SK-N-SH (cell line): Measurements from ENCODE around the gene CDH2. TPM values are rescaled to one million over a fixed set of nuclear protein-coding genes. Genes with fewer than 3 reads are reported as not detected.

Experiments used
- CTCF ChIA-PET: fragments of 300-600, 350-600 bp; formaldehyde crosslinking; extraction: SDS; loops from one replicate; lab custom pipeline; 2021; lab: Yijun Ruan, JAX
- POLR2A ChIA-PET: fragments of 350-600 bp; sonication (Branson Sonifier 250); formaldehyde crosslinking; extraction: SDS; loops from one replicate; lab custom pipeline; 2020; ENCODE audit warnings: antibody characterized with exemption, inconsistent platforms; lab: Yijun Ruan, JAX
- DNase-seq: peaks from one replicate; pipeline ENCODE4 v3.0.0; 2012
- H2AFZ ChIP-seq: fragments of 200-600 bp; sonication (generic); 2 replicates; pipeline ENCODE4 v1.8.1; 2016; ENCODE audit warnings: antibody characterized with exemption, mild to moderate bottlenecking, low read depth
- H3F3A ChIP-seq: fragments of 200-600 bp; sonication (generic); replicated peaks from 2 replicates; pipeline ENCODE3; 2016; ENCODE audit warnings: antibody characterized with exemption, mild to moderate bottlenecking; ENCODE audit not compliant: insufficient read depth
- H3K27ac ChIP-seq, 2 experiments: fragments of 200-500 bp in 1 of 2; fragments of 200-600 bp in 1 of 2; sonication (Bioruptor generic) in 1 of 2; sonication (generic), shearing (Covaris generic) in 1 of 2; 2 replicates each; pipeline versions ENCODE4 v1.5.1 to v1.6.1; 2014 to 2016; ENCODE audit warnings: low read depth in 2 of 2, inconsistent platforms in 1 of 2, low read length in 1 of 2, mild to moderate bottlenecking in 1 of 2, mixed read lengths in 1 of 2
- H3K27me3 ChIP-seq: fragments of 200-600 bp; sonication (generic), shearing (Covaris generic); 2 replicates; pipeline ENCODE4 v1.6.1; 2016; ENCODE audit warnings: mixed run types; ENCODE audit not compliant: insufficient read depth
- H3K36me3 ChIP-seq, 2 experiments: fragments of 200-500 bp in 1 of 2; fragments of 200-600 bp in 1 of 2; sonication (Bioruptor generic) in 1 of 2; sonication (generic) in 1 of 2; replicated peaks in 1 of 2; 2 replicates each; pipeline versions ENCODE3 to v1.5.1; 2014 to 2016; ENCODE audit warnings: low read length in 1 of 2, mild to moderate bottlenecking in 1 of 2; ENCODE audit not compliant: insufficient read depth in 2 of 2, control insufficient read depth in 1 of 2
- H3K4me1 ChIP-seq, 2 experiments: fragments of 200-500 bp in 1 of 2; fragments of 200-600 bp in 1 of 2; sonication (Bioruptor generic) in 1 of 2; sonication (generic), shearing (Covaris generic) in 1 of 2; 2 replicates each; pipeline versions ENCODE4 v1.5.1 to v1.6.1; 2014 to 2016; ENCODE audit warnings: low read depth in 1 of 2, low read length in 1 of 2, mixed run types in 1 of 2; ENCODE audit not compliant: insufficient read depth in 2 of 2, control insufficient read depth in 1 of 2
- H3K4me2 ChIP-seq: fragments of 200-600 bp; sonication (generic), shearing (Covaris generic); 2 replicates; pipeline ENCODE4 v1.6.1; 2017; ENCODE audit warnings: mixed run types
- H3K4me3 ChIP-seq, 2 experiments: fragments of 200-500 bp in 1 of 2; fragments of 200-600 bp in 1 of 2; sonication (Bioruptor generic) in 1 of 2; sonication (generic), shearing (Covaris generic) in 1 of 2; 2 replicates each; pipeline versions ENCODE4 v1.5.1 to v1.8.1; 2014 to 2016; ENCODE audit warnings: low read depth in 2 of 2, inconsistent platforms in 1 of 2, low read length in 1 of 2, mild to moderate bottlenecking in 1 of 2, mixed read lengths in 1 of 2, moderate library complexity in 1 of 2
- H3K79me2 ChIP-seq: fragments of 200-600 bp; sonication (generic); 2 replicates; pipeline ENCODE4 v1.8.1; 2017; ENCODE audit warnings: mild to moderate bottlenecking; ENCODE audit not compliant: insufficient read depth
- H3K9ac ChIP-seq: fragments of 200-600 bp; sonication (generic); 2 replicates; pipeline ENCODE4 v1.6.1; 2017; ENCODE audit warnings: mixed run types
- H3K9me2 ChIP-seq: fragments of 200-600 bp; sonication (generic); 2 replicates; pipeline ENCODE4 v1.6.1; 2017; ENCODE audit warnings: mixed run types
- H3K9me3 ChIP-seq: fragments of 200-600 bp; sonication (generic); 2 replicates; pipeline ENCODE4 v1.6.1; 2017; ENCODE audit warnings: mixed run types, mild to moderate bottlenecking, moderate library complexity
- H4K20me1 ChIP-seq: fragments of 200-600 bp; sonication (generic); 2 replicates; pipeline ENCODE4 v1.6.1; 2017; ENCODE audit warnings: mild to moderate bottlenecking, mixed run types; ENCODE audit not compliant: insufficient read depth
- CHD2 ChIP-seq: fragments of 150-350 bp; IDR thresholded peaks from 2 replicates; pipeline ENCODE4 v1.6.1; 2018; ENCODE audit warnings: low read length; ENCODE audit not compliant: partially characterized antibody
- ELF1 ChIP-seq: IDR thresholded peaks from 2 replicates; pipeline ENCODE4 v1.4.0; 2012
- EP300 ChIP-seq, 2 experiments: IDR thresholded peaks; 2 replicates each; pipeline versions ENCODE4 v1.4.0 to v1.6.1; 2012; ENCODE audit warnings: borderline replicate concordance in 1 of 2, low read depth in 1 of 2, low read length in 1 of 2
- EZH2phosphoT487 ChIP-seq: fragments of 200-600 bp; sonication (generic); IDR thresholded peaks from 2 replicates; pipeline ENCODE4 v1.6.1; 2017; ENCODE audit warnings: low read depth, mixed run types, mild to moderate bottlenecking, antibody characterized with exemption, moderate library complexity, borderline replicate concordance
- FOSL2 ChIP-seq: IDR thresholded peaks from 2 replicates; pipeline ENCODE4 v1.4.0; 2012; ENCODE audit warnings: low read depth, mild to moderate bottlenecking, moderate library complexity, borderline replicate concordance
- FOXJ3 ChIP-seq: sonication (generic); formaldehyde crosslinking; IDR thresholded peaks from 2 replicates; pipeline ENCODE4 v1.5.1; 2020; ENCODE audit warnings: mild to moderate bottlenecking, missing genetic modification reagents
- FOXM1 ChIP-seq: IDR thresholded peaks from 2 replicates; pipeline ENCODE4 v1.4.0; 2012; ENCODE audit warnings: low read depth, mild to moderate bottlenecking
- GABPA ChIP-seq: IDR thresholded peaks from 2 replicates; pipeline ENCODE4 v1.4.0; 2012; ENCODE audit warnings: low read depth, mild to moderate bottlenecking
- JUND ChIP-seq: IDR thresholded peaks from 2 replicates; pipeline ENCODE4 v1.4.0; 2012
- MXI1 ChIP-seq: IDR thresholded peaks from 2 replicates; pipeline ENCODE4 v1.6.1; 2012; ENCODE audit warnings: mild to moderate bottlenecking, low read depth, low read length, improper control_type of control experiment
- NRF1 ChIP-seq: IDR thresholded peaks from 2 replicates; pipeline ENCODE4 v1.6.1; 2012; ENCODE audit warnings: low read depth, mild to moderate bottlenecking, low read length
- SMC3 ChIP-seq: IDR thresholded peaks from 2 replicates; pipeline ENCODE4 v1.6.1; 2012; ENCODE audit warnings: low read depth, low read length, improper control_type of control experiment
- TAF1 ChIP-seq: IDR thresholded peaks from 2 replicates; pipeline ENCODE4 v1.6.1; 2012; ENCODE audit warnings: low read depth, mild to moderate bottlenecking, low read length, moderate library complexity, borderline replicate concordance
- YY1 ChIP-seq: IDR thresholded peaks from 2 replicates; pipeline ENCODE4 v1.4.0; 2012; ENCODE audit warnings: low read depth, mild to moderate bottlenecking
- WGBS: methylation state at CpG from one replicate; pipeline ENCODE4 v1.1.6; 2017; ENCODE audit warnings: low lambda C conversion rate; 5-methylcytosine and 5-hydroxymethylcytosine counted together
- polyA plus RNA-seq, 3 experiments: library from polyadenylated mRNA; depleted of rRNA; stranded (reverse); fragments of >200 nt; gene quantifications; 2 replicates each; pipeline ENCODE4 v1.2.3, GENCODE V29; 2012
- TF ChIP-seq, protein P1 (sequence below): IDR thresholded peaks from 2 replicates; pipeline ENCODE4 v1.4.0; 2012; ENCODE audit warnings: low read depth, borderline replicate concordance
- TF ChIP-seq, protein P2 (sequence below): fragments of 150-350 bp; IDR thresholded peaks from 2 replicates; pipeline ENCODE4 v1.6.1; 2017; ENCODE audit warnings: antibody characterized with exemption, low read length, low read depth, borderline replicate concordance
- TF ChIP-seq, protein P3 (sequence below): fragments of 200-600 bp; sonication (generic); IDR thresholded peaks from 2 replicates; pipeline ENCODE4 v1.6.1; 2017; ENCODE audit warnings: antibody characterized with exemption, mild to moderate bottlenecking, moderate library complexity
- TF ChIP-seq, protein P4 (sequence below): IDR thresholded peaks from 2 replicates; pipeline ENCODE4 v1.4.0; 2012; ENCODE audit warnings: low read depth, borderline replicate concordance

Gene CDH2
- polyA plus RNA-seq, 1 of the 3 experiments (the other 2 are of a cell fraction) = 146 TPM

DNA sequence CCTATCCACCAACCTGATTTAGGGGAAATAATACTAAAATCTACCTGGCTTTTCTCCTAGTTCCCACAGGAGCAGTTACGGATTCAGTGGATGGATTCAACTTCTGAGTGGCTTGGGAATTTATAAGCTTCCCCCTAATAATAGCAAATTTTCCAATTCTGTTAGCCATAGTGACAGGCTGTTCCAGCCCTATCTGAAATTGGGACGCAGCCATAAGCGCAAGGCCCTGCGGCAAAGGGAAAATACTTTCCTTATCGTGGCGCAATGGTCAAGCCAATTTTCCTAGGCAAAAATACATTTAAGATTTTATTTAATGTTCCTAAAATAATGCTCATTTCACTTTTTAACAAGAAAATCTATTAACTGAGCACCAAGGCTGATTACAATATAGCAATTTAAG lies 49.7 kb downstream of the CDH2 start:
- no peak overlapping the region for H3K4me3 ChIP-seq
- ChIA-PET POLR2A (interaction anchor here (1.2 kb wide), 1 partner anchor 51 kb away, joined by 3 read pairs; no protein-coding TSS in a partner anchor), CTCF (no interaction called here)
- TF ChIP-seq, protein P1, sequence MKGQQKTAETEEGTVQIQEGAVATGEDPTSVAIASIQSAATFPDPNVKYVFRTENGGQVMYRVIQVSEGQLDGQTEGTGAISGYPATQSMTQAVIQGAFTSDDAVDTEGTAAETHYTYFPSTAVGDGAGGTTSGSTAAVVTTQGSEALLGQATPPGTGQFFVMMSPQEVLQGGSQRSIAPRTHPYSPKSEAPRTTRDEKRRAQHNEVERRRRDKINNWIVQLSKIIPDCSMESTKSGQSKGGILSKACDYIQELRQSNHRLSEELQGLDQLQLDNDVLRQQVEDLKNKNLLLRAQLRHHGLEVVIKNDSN = no peak
- TF ChIP-seq NRF1 = no peak
- TF ChIP-seq, protein P2, sequence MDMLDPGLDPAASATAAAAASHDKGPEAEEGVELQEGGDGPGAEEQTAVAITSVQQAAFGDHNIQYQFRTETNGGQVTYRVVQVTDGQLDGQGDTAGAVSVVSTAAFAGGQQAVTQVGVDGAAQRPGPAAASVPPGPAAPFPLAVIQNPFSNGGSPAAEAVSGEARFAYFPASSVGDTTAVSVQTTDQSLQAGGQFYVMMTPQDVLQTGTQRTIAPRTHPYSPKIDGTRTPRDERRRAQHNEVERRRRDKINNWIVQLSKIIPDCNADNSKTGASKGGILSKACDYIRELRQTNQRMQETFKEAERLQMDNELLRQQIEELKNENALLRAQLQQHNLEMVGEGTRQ = no peak
- H3K9me2 ChIP-seq = no peaks in the 10 kb centered on the region
- H2AFZ ChIP-seq = no peak overlapping the region
- H3K9ac ChIP-seq = no peak overlapping the region
- H3K4me2 ChIP-seq = no peak overlapping the region
- 0 out of 4 replicates have a peak overlapping the region, but pooled peaks of 1 of the 2 experiments have one; percentile 13 for H3K27ac ChIP-seq
- DNase-seq = no peak
- H3F3A ChIP-seq = peaks cover 14% of the 10 kb centered on the region
- peaks cover 100% of the 10 kb centered on the region for H3K79me2 ChIP-seq
- no peaks in the 10 kb centered on the region for H3K27me3 ChIP-seq
- WGBS = over 99% methylated on average over 6 of the region's 6 CpGs
- no peaks in the 10 kb centered on the region for H3K9me3 ChIP-seq
- H3K4me1 ChIP-seq = peaks cover 8 to 25% of the 10 kb centered on the region in 2 experiments; a peak in 3 of 4 replicates
- H3K36me3 ChIP-seq = peaks cover 16 to 41% of the 10 kb centered on the region in 2 experiments
- H4K20me1 ChIP-seq = peaks cover 61% of the 10 kb centered on the region

DNA sequence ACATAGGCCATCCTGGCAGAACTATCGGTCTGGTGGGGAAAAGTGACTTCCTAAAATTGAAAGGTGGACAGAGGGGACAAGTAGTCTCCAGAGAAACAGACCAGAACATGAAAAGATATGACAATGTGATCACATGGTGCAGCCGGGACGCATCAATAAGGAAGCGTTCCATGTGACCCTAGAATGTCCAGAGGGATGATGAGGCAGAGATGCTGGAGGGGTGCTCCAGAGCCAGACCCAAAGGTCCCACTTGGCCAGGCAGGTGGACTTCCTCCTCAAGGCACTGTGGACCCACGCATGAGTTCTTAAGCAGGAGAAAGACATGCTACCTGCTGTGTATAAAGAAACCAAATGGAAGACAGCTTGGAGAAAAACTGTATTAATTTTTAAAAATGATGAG lies 50.2 kb downstream of the CDH2 start:
- TF ChIP-seq CHD2 (no peak), MXI1 (no peak), FOXJ3 (CRISPR knock-in tag) (no peak), EZH2phosphoT487 (no peak), YY1 (no peak), TAF1 (no peak), SMC3 (no peak), JUND (no peak), FOSL2 (no peak), FOXM1 (no peak), GABPA (no peak), EP300 (IDR thresholded peaks at IDR 0.05; ENCODE audit: borderline replicate concordance in 1 of 2, low read depth in 1 of 2, low read length in 1 of 2) (no peak), ELF1 (no peak)
- TF ChIP-seq, protein P3, sequence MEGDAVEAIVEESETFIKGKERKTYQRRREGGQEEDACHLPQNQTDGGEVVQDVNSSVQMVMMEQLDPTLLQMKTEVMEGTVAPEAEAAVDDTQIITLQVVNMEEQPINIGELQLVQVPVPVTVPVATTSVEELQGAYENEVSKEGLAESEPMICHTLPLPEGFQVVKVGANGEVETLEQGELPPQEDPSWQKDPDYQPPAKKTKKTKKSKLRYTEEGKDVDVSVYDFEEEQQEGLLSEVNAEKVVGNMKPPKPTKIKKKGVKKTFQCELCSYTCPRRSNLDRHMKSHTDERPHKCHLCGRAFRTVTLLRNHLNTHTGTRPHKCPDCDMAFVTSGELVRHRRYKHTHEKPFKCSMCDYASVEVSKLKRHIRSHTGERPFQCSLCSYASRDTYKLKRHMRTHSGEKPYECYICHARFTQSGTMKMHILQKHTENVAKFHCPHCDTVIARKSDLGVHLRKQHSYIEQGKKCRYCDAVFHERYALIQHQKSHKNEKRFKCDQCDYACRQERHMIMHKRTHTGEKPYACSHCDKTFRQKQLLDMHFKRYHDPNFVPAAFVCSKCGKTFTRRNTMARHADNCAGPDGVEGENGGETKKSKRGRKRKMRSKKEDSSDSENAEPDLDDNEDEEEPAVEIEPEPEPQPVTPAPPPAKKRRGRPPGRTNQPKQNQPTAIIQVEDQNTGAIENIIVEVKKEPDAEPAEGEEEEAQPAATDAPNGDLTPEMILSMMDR = no peak
- TF ChIP-seq, protein P4, sequence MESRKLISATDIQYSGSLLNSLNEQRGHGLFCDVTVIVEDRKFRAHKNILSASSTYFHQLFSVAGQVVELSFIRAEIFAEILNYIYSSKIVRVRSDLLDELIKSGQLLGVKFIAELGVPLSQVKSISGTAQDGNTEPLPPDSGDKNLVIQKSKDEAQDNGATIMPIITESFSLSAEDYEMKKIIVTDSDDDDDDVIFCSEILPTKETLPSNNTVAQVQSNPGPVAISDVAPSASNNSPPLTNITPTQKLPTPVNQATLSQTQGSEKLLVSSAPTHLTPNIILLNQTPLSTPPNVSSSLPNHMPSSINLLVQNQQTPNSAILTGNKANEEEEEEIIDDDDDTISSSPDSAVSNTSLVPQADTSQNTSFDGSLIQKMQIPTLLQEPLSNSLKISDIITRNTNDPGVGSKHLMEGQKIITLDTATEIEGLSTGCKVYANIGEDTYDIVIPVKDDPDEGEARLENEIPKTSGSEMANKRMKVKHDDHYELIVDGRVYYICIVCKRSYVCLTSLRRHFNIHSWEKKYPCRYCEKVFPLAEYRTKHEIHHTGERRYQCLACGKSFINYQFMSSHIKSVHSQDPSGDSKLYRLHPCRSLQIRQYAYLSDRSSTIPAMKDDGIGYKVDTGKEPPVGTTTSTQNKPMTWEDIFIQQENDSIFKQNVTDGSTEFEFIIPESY = no peak
- TF ChIP-seq, protein P1 = no peak
- TF ChIP-seq, all 33 proteins: peak for 0
- no peak for DNase-seq
- H2AFZ ChIP-seq = no peak overlapping the region
- H3F3A ChIP-seq = peaks cover 14% of the 10 kb centered on the region
- H3K4me1 ChIP-seq = peaks cover 8 to 21% of the 10 kb centered on the region in 2 experiments; a peak in 3 of 4 replicates
- no peaks in the 10 kb centered on the region for H3K9me3 ChIP-seq
- H3K4me2 ChIP-seq = no peak overlapping the region
- no peaks in the 10 kb centered on the region for H3K9me2 ChIP-seq
- H4K20me1 ChIP-seq = peaks cover 56% of the 10 kb centered on the region
- no peak overlapping the region for H3K4me3 ChIP-seq
- H3K79me2 ChIP-seq = peaks cover 100% of the 10 kb centered on the region
- peaks cover 16 to 46% of the 10 kb centered on the region in 2 experiments for H3K36me3 ChIP-seq
- no peak overlapping the region for H3K9ac ChIP-seq
- POLR2A ChIA-PET = no interaction called here
- CTCF ChIA-PET = no interaction called here
- 92% methylated on average over 5 of the region's 5 CpGs for WGBS
- H3K27me3 ChIP-seq = no peaks in the 10 kb centered on the region
- no peak overlapping the region for H3K27ac ChIP-seq
